HG03575 (cell line): ENCODE results near the gene AGMAT.

Experiments used
- ATAC-seq: cut with Tn5 transposase; IDR thresholded peaks from one replicate; pipeline ENCODE4 v1.9.1; 2021; ENCODE audit not compliant: unreplicated experiment, insufficient number of reproducible peaks, low FRiP score; ENCODE audit errors: extremely low read depth

The AGMAT gene

DNA sequence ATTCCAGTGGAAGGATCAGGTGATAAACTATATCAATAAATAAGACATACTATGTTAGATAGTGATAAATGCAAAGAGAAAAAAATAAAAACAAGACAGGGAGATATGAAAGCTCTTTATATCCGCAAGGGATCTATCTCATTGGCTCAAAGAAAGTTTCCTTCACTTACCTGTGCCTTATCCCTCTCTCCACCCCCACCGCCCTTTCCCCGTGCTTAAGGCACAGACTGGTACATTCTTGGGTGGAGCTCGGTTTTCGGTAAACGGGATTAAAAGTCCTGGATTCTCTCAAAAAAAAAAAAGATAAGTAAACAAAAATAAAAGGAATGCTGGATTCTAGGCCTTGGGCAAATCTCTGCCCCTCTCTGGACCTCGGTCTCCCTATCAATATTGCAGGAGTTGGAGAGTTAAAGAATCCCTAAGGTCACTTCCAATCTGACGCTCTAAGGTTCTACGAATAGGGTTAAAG, 58.8 kb downstream of the AGMAT start:
- ATAC-seq: no peak

DNA sequence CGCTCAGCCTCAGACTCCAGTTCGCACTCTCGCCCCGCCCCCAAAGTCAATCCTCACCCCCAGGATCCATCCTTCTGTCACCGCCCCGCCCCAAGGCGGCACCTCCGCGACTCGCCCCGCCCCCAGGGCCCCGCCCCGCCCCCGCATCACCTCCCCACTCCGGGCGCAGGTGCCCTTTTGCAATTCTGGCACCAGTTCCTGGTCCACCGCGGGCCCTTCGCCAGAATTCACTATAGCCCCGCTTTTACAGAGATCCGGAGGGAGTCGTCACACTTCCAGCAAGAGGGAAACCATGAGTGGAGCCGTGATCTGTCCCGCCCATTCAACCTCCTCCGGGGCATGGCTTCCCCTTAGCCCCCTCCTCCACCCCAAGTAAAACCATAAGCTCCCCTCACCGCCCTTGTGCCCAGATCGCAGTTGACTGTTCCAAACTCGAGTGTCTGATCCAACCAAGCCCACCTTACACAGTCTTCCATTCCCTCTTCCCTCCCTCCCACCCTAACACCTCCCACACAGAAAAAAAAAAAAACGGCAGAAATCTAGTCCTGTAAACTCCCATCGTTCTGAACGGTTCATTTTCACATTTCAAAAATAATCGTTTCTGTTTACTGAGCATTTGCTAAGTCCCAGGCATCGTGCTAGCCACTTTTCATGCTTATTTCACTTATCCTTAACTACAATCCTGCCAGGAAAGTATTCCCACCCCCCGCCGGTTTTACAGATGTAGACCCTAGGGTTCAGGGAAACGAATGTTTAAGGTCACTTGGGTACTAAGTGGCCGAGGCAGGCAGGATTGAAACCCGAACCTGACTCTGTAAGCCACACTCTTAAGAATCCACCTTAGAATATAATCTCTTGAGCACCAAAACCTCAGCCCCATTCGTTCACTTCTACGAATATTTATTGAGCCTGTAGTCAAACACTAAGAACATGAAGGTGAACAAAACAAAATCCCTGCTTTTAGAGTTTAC, 59.5 kb downstream of the AGMAT start:
- no peak for ATAC-seq

DNA sequence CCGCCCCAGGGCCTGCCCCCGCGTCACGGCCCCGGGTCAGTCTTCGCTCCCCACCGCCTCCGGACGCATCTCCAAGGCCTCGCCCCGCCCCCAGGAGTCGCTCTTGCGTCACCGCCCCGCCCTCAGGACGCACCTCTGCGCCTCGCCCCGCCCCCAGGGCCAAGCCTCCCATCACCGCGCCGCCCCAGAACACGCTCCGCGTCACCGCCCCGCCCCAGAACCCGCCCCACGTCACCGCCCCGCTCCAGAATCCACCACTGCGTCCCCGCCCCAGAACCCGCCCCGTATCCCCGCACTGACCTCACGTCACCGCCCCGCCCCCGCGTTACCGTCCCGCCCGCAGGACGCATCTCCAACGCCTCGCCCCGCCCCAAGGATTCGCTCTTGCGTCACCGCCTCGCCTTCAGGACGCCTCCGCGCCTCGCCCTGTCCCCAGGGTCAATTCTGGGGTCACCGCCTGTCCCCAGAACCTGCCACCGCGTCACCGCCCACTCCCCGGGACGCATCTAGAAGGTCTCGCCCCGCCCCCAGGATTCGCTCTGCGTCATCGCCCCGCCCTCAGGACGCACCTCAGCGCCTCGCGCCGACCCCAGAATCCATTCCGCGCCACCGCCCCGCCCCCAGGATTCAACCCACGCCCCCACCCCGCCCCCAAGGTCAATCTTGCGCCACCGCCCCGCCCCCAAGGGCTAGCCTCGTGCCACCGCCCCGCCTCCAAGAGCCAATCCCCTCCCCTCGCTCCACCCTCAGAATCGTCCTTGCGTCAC, 60.4 kb downstream of the AGMAT start:
- no peak for ATAC-seq

GRCh38 chr1:15524021-15524282, 60.9 kb downstream of the AGMAT start, which contains the start of gene CASP9:
Gene CASP9 (minus strand): TSS chr1:15524215. CDS start chr1:15524200, 15 bp downstream.
- no peak for ATAC-seq

GRCh38 chr1:15523104-15524020, 61.5 kb downstream of the AGMAT start:
- no peak for ATAC-seq

- no peak for ATAC-seq
Measured at GRCh38 chr1:15522551-15522950, 62.3 kb downstream of the AGMAT start.
